HG03175 (cell line): ENCODE measurements around the gene MRGPRD.
"Not testable (repeated sequence)": the region's sequence is repeated elsewhere in the genome, so short reads cannot be mapped to it uniquely, and the experiment has no call there.

Experiments
- ATAC-seq: cut with Tn5 transposase; IDR thresholded peaks from one replicate; pipeline ENCODE4 v1.9.1; 2021; ENCODE audit warnings: mild to moderate bottlenecking, moderate library complexity; ENCODE audit not compliant: unreplicated experiment

Gene MRGPRD

GRCh38 chr11:69006816-69007215 is 26.0 kb upstream of the MRGPRD start:
- no peak for ATAC-seq

GRCh38 chr11:69005631-69006368 is 25.0 kb upstream of the MRGPRD start:
- ATAC-seq = no peak

- no peak for ATAC-seq
Measured at GRCh38 chr11:69005183-69005630, 24.4 kb upstream of the MRGPRD start.

- no peak for ATAC-seq
Measured at GRCh38 chr11:69004411-69005182, 23.8 kb upstream of the MRGPRD start.

GRCh38 chr11:69003866-69004367 is 23.1 kb upstream of the MRGPRD start:
- ATAC-seq = no peak

GRCh38 chr11:69003301-69003865 is 22.6 kb upstream of the MRGPRD start:
- ATAC-seq = no peak

GRCh38 chr11:69002570-69003231 is 21.9 kb upstream of the MRGPRD start:
- ATAC-seq = no peak

- ATAC-seq = no peak
Measured at GRCh38 chr11:69002110-69002569, 21.4 kb upstream of the MRGPRD start.

GRCh38 chr11:69001243-69002081 is 20.7 kb upstream of the MRGPRD start:
- no peak for ATAC-seq

- ATAC-seq = no peak
Measured at GRCh38 chr11:69000831-69001242, 20.1 kb upstream of the MRGPRD start.

GRCh38 chr11:69000391-69000790 is 19.6 kb upstream of the MRGPRD start:
- no peak for ATAC-seq

- not testable (repeated sequence) for ATAC-seq
Measured at GRCh38 chr11:68999748-69000355, 19.1 kb upstream of the MRGPRD start.

GRCh38 chr11:68999093-68999747 is 18.4 kb upstream of the MRGPRD start:
- ATAC-seq = no peak

GRCh38 chr11:68998390-68998911 is 17.7 kb upstream of the MRGPRD start:
- no peak for ATAC-seq

- ATAC-seq = no peak
Measured at GRCh38 chr11:68997995-68998348, 17.2 kb upstream of the MRGPRD start.

- ATAC-seq = no peak
Measured at GRCh38 chr11:68997124-68997994, 16.6 kb upstream of the MRGPRD start.

GRCh38 chr11:68996376-68997123 is 15.8 kb upstream of the MRGPRD start:
- ATAC-seq = no peak
